ENCODE results near the gene PLAGL2. TPM values are rescaled to one million over a fixed set of nuclear protein-coding genes. Genes with fewer than 3 reads are reported as not detected.

Gene PLAGL2
- total RNA-seq, 2 donors from 2014 or later = 14.9 to 18.9 TPM

GRCh38 chr20:32236819-32237218 lies 29.3 kb upstream of the PLAGL2 start:
- no peak for DNase-seq
- no peak for ATAC-seq
- Mint-ChIP-seq H3K4me3 (no peak overlapping the region), H3K27me3 (no peaks in the 10 kb centered on the region), H3K27ac (peak overlapping the region; percentile 100), H3K4me1 (peaks cover 24% of the 10 kb centered on the region), H3K36me3 (ENCODE audit: low read depth) (peaks cover 5% of the 10 kb centered on the region)
- no peaks in the 10 kb centered on the region for H3K9me3 ChIP-seq (ENCODE audit: control insufficient read depth, low read length, poor library complexity, severe bottlenecking)

DNA sequence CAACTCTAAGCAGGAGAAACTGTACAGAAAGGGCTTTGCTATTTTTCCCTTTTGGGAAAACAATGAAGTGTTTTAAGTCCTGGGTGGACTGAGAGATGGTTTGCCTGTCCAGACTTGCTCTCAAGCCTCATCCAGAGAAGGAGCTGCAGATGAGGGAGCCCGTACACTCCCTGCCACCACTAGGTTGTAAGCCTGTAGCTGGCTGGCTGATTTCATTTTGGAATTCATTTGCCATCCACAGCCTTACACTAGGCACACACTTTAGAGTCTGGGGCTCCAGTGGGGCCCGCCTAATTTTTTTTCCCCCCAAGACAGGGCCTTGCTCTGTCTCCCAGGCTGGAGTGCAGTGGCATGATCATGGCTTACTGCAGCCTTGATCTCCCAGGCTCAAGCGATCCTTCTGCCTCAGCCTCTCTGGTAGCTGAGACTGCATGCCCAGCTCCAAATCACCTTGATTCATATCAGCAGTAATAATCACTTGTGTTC lies 28.5 kb upstream of the PLAGL2 start:
- no peaks in the 10 kb centered on the region for H3K9me3 ChIP-seq (ENCODE audit: control insufficient read depth, low read length, poor library complexity, severe bottlenecking)
- no peak for DNase-seq
- Mint-ChIP-seq H3K27me3 (no peaks in the 10 kb centered on the region), H3K27ac (peak overlapping the region; percentile 100), H3K36me3 (ENCODE audit: low read depth) (peaks cover 5% of the 10 kb centered on the region), H3K4me3 (no peak overlapping the region), H3K4me1 (peaks cover 32% of the 10 kb centered on the region)
- no peak for ATAC-seq

DNA sequence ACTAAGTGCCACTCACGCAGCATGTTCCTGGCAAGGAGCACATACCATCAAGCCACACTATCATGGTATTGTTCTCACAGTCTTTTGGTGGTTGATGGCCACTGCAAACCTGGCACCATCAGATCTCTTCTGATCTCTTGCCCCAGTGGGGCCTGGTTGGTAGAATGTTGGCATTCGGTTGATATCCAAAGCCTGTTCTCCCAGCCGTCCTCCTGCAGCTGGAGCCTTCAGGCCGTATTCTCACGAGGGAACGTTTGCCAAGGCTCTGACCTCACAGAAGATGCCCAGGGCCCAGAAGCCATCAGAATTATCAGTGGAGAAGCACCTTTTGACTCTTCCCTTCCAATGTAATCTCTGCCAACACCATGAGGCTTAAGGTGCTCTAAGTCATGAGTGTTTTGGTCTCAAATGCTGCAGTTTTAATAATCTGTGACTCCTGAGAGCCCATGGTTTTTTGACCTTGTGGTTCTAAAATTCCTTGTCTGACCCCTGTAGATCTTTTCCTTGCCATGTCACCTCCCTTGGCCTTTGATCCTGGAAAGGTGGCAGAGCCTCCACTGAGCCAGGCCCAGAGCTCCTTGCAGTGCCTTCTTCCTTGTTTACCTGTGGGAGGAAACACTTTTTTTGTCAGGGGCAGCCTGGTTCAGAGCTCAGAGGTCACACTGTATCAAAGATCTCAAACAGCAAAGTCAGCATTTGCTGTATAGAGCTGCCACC lies 27.9 kb upstream of the PLAGL2 start:
- H3K27me3 Mint-ChIP-seq = no peaks in the 10 kb centered on the region
- peaks cover 7% of the 10 kb centered on the region for H3K36me3 Mint-ChIP-seq (ENCODE audit: low read depth)
- peak overlapping the region; percentile 100 for H3K27ac Mint-ChIP-seq
- no peak for DNase-seq
- H3K9me3 ChIP-seq (ENCODE audit: control insufficient read depth, low read length, poor library complexity, severe bottlenecking) = no peaks in the 10 kb centered on the region
- H3K4me3 Mint-ChIP-seq = no peak overlapping the region
- no peak for ATAC-seq
- H3K4me1 Mint-ChIP-seq = peaks cover 37% of the 10 kb centered on the region

DNA sequence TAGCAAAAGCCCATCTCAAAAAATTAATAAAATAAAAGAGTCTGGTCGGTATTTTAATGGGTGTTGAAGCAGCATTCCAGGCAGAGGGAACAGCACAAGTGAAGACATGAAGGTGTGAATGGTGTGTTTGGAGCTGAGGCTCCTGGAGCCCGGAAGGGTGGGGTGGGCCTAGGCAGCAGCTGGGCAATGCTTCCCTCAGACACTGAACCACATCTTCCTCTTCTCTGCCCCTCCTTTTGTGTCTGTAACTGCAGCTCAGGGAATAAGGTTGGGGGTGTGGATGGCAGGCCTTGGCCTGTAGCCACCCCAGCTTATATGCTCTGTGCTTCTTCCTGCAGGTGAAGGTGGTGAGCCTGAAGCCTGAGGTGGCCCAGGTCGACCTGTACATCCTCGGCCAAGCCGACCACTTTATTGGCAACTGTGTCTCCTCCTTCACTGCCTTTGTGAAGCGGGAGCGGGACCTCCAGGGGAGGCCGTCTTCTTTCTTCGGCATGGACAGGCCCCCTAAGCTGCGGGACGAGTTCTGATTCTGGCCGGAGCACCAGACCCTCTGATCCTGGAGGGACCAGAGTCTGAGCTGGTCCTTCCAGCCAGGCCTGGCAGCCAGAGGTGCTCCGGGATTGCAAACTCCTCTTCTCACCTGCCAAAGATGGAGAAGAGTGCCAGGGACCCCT lies 26.7 kb upstream of the PLAGL2 start:
- Mint-ChIP-seq H3K27ac (peak overlapping the region; percentile 100), H3K4me1 (peaks cover 37% of the 10 kb centered on the region), H3K4me3 (no peak overlapping the region), H3K27me3 (no peaks in the 10 kb centered on the region), H3K36me3 (ENCODE audit: low read depth) (peaks cover 7% of the 10 kb centered on the region)
- ATAC-seq (no peak), DNase-seq (no peak)
- H3K9me3 ChIP-seq (ENCODE audit: control insufficient read depth, low read length, poor library complexity, severe bottlenecking) = no peaks in the 10 kb centered on the region

DNA sequence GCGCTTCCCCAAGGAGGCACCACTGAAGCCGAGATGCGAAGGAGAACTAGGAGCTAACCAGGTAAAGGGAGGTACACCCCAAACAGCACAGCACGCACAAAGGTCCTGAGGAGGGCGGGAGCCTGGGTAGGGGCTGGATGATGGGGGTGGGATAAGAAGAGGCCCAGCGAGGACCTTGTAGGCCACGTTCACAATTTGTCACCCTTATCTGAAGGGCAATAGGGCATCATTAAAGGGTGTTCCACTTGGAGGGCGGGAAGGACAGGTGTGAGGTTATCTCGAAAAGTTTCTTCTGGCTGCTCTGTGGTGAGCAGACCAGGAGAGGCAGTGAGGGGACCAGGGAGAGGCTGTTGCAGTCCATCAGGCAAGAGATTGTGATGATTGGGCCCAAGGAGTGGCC lies 25.7 kb upstream of the PLAGL2 start:
- peaks cover 37% of the 10 kb centered on the region for H3K4me1 Mint-ChIP-seq
- H3K4me3 Mint-ChIP-seq = no peak overlapping the region
- peaks cover 11% of the 10 kb centered on the region for H3K36me3 Mint-ChIP-seq (ENCODE audit: low read depth)
- no peak for ATAC-seq
- H3K9me3 ChIP-seq (ENCODE audit: control insufficient read depth, low read length, poor library complexity, severe bottlenecking) = no peaks in the 10 kb centered on the region
- H3K27ac Mint-ChIP-seq = peak overlapping the region; percentile 100
- H3K27me3 Mint-ChIP-seq = no peaks in the 10 kb centered on the region
- no peak for DNase-seq

DNA sequence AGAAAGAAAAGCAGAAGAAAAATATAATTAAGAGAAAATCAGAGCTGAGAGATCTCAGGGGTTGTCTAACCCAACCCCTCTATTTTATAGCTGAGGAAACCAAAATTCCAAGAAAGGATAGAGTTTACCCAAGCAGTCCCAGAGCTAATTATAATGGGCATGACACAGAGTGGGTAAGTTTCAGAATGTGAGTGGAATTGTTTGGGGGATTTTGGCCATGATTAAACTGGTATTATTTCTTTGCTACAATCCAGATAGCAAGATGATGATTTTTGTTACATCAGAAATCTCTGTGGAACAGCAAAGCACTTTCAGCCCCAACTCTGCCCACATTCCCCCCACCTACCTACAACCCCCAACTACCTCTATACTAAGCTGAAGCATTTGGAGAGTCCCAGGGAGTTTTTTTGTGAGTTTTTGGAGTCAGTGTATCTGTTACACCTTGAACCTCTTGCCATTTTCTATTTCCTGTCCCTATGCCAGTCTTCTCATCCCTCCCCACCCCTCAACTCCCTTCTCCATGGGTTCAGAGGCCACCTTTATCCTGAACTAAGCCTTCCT lies 24.9 kb upstream of the PLAGL2 start:
- peak overlapping the region; percentile 100 for H3K27ac Mint-ChIP-seq
- H3K9me3 ChIP-seq (ENCODE audit: control insufficient read depth, low read length, poor library complexity, severe bottlenecking) = no peaks in the 10 kb centered on the region
- DNase-seq (no peak), ATAC-seq (peak; percentile 44)
- peaks cover 35% of the 10 kb centered on the region for H3K4me1 Mint-ChIP-seq
- H3K4me3 Mint-ChIP-seq = peak overlapping the region; percentile 91
- peaks cover 14% of the 10 kb centered on the region for H3K36me3 Mint-ChIP-seq (ENCODE audit: low read depth)
- H3K27me3 Mint-ChIP-seq = no peaks in the 10 kb centered on the region

DNA sequence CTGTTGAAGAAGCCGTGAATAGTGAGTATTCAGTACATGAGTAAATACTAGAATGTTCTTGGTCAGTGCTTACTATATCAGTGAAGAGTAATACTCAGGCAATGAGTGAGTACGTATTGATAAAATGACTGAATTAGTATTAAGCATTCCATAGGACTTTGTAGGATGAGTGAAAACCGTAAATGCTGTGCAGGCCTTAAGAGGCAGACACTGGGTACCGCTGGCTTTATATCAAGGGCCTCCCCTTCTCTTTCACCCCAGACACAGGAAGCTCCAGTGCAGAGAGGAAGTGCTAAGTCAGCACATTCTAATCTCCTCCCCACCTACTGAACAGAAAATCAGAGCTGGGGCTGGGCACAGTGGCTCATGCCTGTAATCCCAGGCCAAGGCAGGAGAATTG lies 24.3 kb upstream of the PLAGL2 start:
- peaks cover 14% of the 10 kb centered on the region for H3K36me3 Mint-ChIP-seq (ENCODE audit: low read depth)
- H3K4me3 Mint-ChIP-seq = peak overlapping the region; percentile 91
- DNase-seq (peak in 1 of 3 donors; percentile 12), ATAC-seq (peak; percentile 96)
- H3K4me1 Mint-ChIP-seq = peaks cover 30% of the 10 kb centered on the region
- peak overlapping the region; percentile 100 for H3K27ac Mint-ChIP-seq
- H3K9me3 ChIP-seq (ENCODE audit: control insufficient read depth, low read length, poor library complexity, severe bottlenecking) = no peaks in the 10 kb centered on the region
- H3K27me3 Mint-ChIP-seq = no peaks in the 10 kb centered on the region

- ATAC-seq (no peak), DNase-seq (no peak)
- H3K27me3 Mint-ChIP-seq = no peaks in the 10 kb centered on the region
- peak overlapping the region; percentile 100 for H3K27ac Mint-ChIP-seq
- H3K36me3 Mint-ChIP-seq (ENCODE audit: low read depth) = peaks cover 14% of the 10 kb centered on the region
- peak overlapping the region; percentile 12 for H3K4me3 Mint-ChIP-seq
- no peaks in the 10 kb centered on the region for H3K9me3 ChIP-seq (ENCODE audit: control insufficient read depth, low read length, poor library complexity, severe bottlenecking)
- H3K4me1 Mint-ChIP-seq = peaks cover 30% of the 10 kb centered on the region
These were observed 23.7 kb upstream of the PLAGL2 start for GRCh38 chr20:32231245-32231644.

GRCh38 chr20:32230707-32231106 lies 23.2 kb upstream of the PLAGL2 start:
- Mint-ChIP-seq H3K27me3 (no peaks in the 10 kb centered on the region), H3K4me1 (peaks cover 28% of the 10 kb centered on the region), H3K4me3 (no peak overlapping the region), H3K27ac (peak overlapping the region; percentile 100), H3K36me3 (ENCODE audit: low read depth) (peaks cover 13% of the 10 kb centered on the region)
- H3K9me3 ChIP-seq (ENCODE audit: control insufficient read depth, low read length, poor library complexity, severe bottlenecking) = no peaks in the 10 kb centered on the region
- no peak for ATAC-seq
- no peak for DNase-seq

- Mint-ChIP-seq H3K36me3 (ENCODE audit: low read depth) (peaks cover 11% of the 10 kb centered on the region), H3K27ac (peak overlapping the region; percentile 49)
These were observed 21.8 kb upstream of the PLAGL2 start for GRCh38 chr20:32229251-32229747.

GRCh38 chr20:32227744-32228688 lies 20.5 kb upstream of the PLAGL2 start:
- H3K27ac Mint-ChIP-seq = peak overlapping the region; percentile 49
- ATAC-seq (no peak), DNase-seq (no peak)
- no peaks in the 10 kb centered on the region for H3K27me3 Mint-ChIP-seq
- H3K4me3 Mint-ChIP-seq = no peak overlapping the region
- peaks cover 11% of the 10 kb centered on the region for H3K36me3 Mint-ChIP-seq (ENCODE audit: low read depth)
- no peaks in the 10 kb centered on the region for H3K9me3 ChIP-seq (ENCODE audit: control insufficient read depth, low read length, poor library complexity, severe bottlenecking)
- peaks cover 24% of the 10 kb centered on the region for H3K4me1 Mint-ChIP-seq

More at GRCh38 chr20:32229251-32229747, 21.8 kb upstream of the PLAGL2 start:
- H3K4me1 Mint-ChIP-seq = peaks cover 28% of the 10 kb centered on the region
- no peak overlapping the region for H3K4me3 Mint-ChIP-seq
- ATAC-seq = no peak
- H3K9me3 ChIP-seq (ENCODE audit: control insufficient read depth, low read length, poor library complexity, severe bottlenecking) = no peaks in the 10 kb centered on the region
- DNase-seq = no peak
- H3K27me3 Mint-ChIP-seq = no peaks in the 10 kb centered on the region

GRCh38 chr20:32227306-32227705 lies 19.8 kb upstream of the PLAGL2 start:
- peak overlapping the region; percentile 32 for H3K27ac Mint-ChIP-seq
- H3K4me1 Mint-ChIP-seq = peaks cover 20% of the 10 kb centered on the region
- ATAC-seq = no peak

More at GRCh38 chr20:32227306-32227705, 19.8 kb upstream of the PLAGL2 start:
- Mint-ChIP-seq H3K4me3 (no peak overlapping the region), H3K36me3 (ENCODE audit: low read depth) (peaks cover 11% of the 10 kb centered on the region), H3K27me3 (no peaks in the 10 kb centered on the region)
- DNase-seq = no peak
- no peaks in the 10 kb centered on the region for H3K9me3 ChIP-seq (ENCODE audit: control insufficient read depth, low read length, poor library complexity, severe bottlenecking)
